Loucy (cell line): ENCODE results near the gene NFAT5.

Experiments used
- H2AFZ ChIP-seq: fragments of 200-600 bp; sonication (generic); 2 replicates; pipeline ENCODE4 v1.6.0; 2016; ENCODE audit warnings: antibody characterized with exemption, mild to moderate bottlenecking, low read length, moderate library complexity
- H3F3A ChIP-seq: fragments of 200-600 bp; 2 replicates; pipeline ENCODE4 v1.6.0; 2016; ENCODE audit warnings: antibody characterized with exemption, low read depth, mild to moderate bottlenecking
- H3K27me3 ChIP-seq: fragments of 200-600 bp; sonication (generic); 2 replicates; pipeline ENCODE4 v1.6.1; 2014; ENCODE audit warnings: low read length, mild to moderate bottlenecking; ENCODE audit not compliant: insufficient read depth, poor library complexity, severe bottlenecking
- H3K36me3 ChIP-seq: fragments of 200-600 bp; sonication (generic); 2 replicates; pipeline ENCODE4 v1.6.1; 2016; ENCODE audit warnings: low read length; ENCODE audit not compliant: insufficient read depth
- H3K4me1 ChIP-seq: fragments of 200-600 bp; sonication (generic); 2 replicates; pipeline ENCODE4 v1.5.1; 2014; ENCODE audit warnings: low read length, mild to moderate bottlenecking; ENCODE audit not compliant: insufficient read depth, poor library complexity, severe bottlenecking
- H3K4me2 ChIP-seq: fragments of 200-600 bp; sonication (generic); 2 replicates; pipeline ENCODE4 v1.6.0; 2014; ENCODE audit warnings: antibody characterized with exemption, low read length, low read depth, mild to moderate bottlenecking; ENCODE audit not compliant: poor library complexity, severe bottlenecking
- H3K4me3 ChIP-seq: fragments of 200-600 bp; sonication (generic); 2 replicates; pipeline ENCODE4 v1.5.1; 2014; ENCODE audit warnings: low read length, mild to moderate bottlenecking, mixed read lengths; ENCODE audit not compliant: poor library complexity, severe bottlenecking
- H3K79me2 ChIP-seq: fragments of 200-600 bp; sonication (generic); 2 replicates; pipeline ENCODE4 v1.6.1; 2014; ENCODE audit warnings: low read length; ENCODE audit not compliant: insufficient read depth
- H3K9ac ChIP-seq: fragments of 200-600 bp; sonication (generic); 2 replicates; pipeline ENCODE4 v1.6.0; 2014; ENCODE audit warnings: mild to moderate bottlenecking, low read depth, low read length, moderate library complexity; ENCODE audit not compliant: poor library complexity, severe bottlenecking
- H3K9me2 ChIP-seq: fragments of 200-600 bp; sonication (generic); replicated peaks from 2 replicates; pipeline ENCODE4 v1.6.1; 2016; ENCODE audit warnings: low read depth, low read length, mixed read lengths
- H3K9me3 ChIP-seq: fragments of 200-600 bp; sonication (generic); 2 replicates; pipeline ENCODE4 v1.6.1; 2014; ENCODE audit warnings: mild to moderate bottlenecking, antibody characterized with exemption, low read length, low read depth; ENCODE audit not compliant: insufficient read depth
- H4K20me1 ChIP-seq: fragments of 200-600 bp; sonication (generic); 2 replicates; pipeline ENCODE4 v1.6.0; 2014; ENCODE audit warnings: antibody characterized with exemption, low read length, mild to moderate bottlenecking; ENCODE audit not compliant: insufficient read depth, poor library complexity, severe bottlenecking
- EZH2phosphoT487 ChIP-seq: fragments of 200-600 bp; IDR thresholded peaks from 2 replicates; pipeline ENCODE4 v1.6.1; 2018; ENCODE audit warnings: antibody characterized with exemption, mild to moderate bottlenecking, moderate library complexity, borderline replicate concordance
- TF ChIP-seq, protein P1 (sequence below): fragments of 200-600 bp; sonication (generic); conservative IDR thresholded peaks from 2 replicates; pipeline ENCODE4 v1.5.1; 2014; ENCODE audit warnings: mild to moderate bottlenecking, antibody characterized with exemption, low read length

Gene NFAT5

DNA sequence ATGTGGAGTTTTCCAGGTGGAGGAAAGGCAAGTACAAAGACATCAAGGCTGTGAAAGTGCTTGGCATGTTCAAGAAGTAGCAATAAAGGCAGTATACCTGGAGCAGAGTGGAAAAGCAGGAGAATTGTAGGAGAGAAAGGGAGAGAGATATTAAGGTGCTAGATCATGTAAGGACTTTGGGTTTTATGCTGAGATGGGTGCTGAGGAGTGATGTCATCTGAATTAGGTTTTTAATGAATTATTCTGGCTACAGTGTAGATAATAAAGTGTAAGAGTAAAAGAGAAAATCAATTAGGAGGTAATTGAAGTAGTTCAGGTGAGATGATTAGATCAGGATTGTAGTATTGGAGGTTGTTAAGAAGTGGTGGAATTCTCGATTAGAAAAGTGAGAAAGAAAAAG is 34.0 kb downstream of the NFAT5 start:
- H3K4me1 ChIP-seq = no peaks in the 10 kb centered on the region
- no peaks in the 10 kb centered on the region for H3K9me3 ChIP-seq
- H3K79me2 ChIP-seq = peaks cover 89% of the 10 kb centered on the region
- no peak overlapping the region for H3K9ac ChIP-seq
- TF ChIP-seq EZH2phosphoT487 = no peak
- TF ChIP-seq, protein P1, sequence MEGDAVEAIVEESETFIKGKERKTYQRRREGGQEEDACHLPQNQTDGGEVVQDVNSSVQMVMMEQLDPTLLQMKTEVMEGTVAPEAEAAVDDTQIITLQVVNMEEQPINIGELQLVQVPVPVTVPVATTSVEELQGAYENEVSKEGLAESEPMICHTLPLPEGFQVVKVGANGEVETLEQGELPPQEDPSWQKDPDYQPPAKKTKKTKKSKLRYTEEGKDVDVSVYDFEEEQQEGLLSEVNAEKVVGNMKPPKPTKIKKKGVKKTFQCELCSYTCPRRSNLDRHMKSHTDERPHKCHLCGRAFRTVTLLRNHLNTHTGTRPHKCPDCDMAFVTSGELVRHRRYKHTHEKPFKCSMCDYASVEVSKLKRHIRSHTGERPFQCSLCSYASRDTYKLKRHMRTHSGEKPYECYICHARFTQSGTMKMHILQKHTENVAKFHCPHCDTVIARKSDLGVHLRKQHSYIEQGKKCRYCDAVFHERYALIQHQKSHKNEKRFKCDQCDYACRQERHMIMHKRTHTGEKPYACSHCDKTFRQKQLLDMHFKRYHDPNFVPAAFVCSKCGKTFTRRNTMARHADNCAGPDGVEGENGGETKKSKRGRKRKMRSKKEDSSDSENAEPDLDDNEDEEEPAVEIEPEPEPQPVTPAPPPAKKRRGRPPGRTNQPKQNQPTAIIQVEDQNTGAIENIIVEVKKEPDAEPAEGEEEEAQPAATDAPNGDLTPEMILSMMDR = no peak
- no peaks in the 10 kb centered on the region for H3K27me3 ChIP-seq
- H4K20me1 ChIP-seq = peaks cover 16% of the 10 kb centered on the region
- peaks cover 2% of the 10 kb centered on the region; the same call in 1 of the 2 replicates for H3K36me3 ChIP-seq
- no peak overlapping the region for H3K4me2 ChIP-seq
- no peaks in the 10 kb centered on the region for H3F3A ChIP-seq
- no peaks in the 10 kb centered on the region for H3K9me2 ChIP-seq
- H3K4me3 ChIP-seq = no peak overlapping the region
- no peak overlapping the region for H2AFZ ChIP-seq

DNA sequence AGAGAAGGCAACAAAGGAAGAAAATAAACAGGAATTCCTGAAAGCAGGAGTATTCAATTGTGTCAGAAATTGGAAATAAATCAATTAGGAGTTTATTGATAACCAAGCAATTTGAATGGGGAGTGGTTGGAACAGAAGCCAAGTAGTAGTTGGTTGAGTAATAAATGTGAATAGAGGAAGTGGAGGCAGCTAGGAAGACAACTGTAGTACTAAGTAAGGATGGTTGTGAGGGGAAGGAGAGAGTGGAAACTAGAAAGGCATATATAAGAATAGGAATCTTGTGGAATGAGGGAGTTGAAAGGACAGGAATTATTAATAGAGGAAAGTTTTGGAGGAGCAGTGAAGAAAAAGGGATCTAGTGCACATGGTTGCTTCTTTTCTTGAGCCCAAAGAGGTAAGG is 34.4 kb downstream of the NFAT5 start:
- TF ChIP-seq, protein P1 = no peak
- no peak for TF ChIP-seq EZH2phosphoT487
- no peaks in the 10 kb centered on the region for H3F3A ChIP-seq
- peaks cover 85% of the 10 kb centered on the region for H3K79me2 ChIP-seq
- no peaks in the 10 kb centered on the region for H3K36me3 ChIP-seq
- no peaks in the 10 kb centered on the region for H3K9me2 ChIP-seq
- H3K4me1 ChIP-seq = no peaks in the 10 kb centered on the region
- H3K9ac ChIP-seq = no peak overlapping the region
- no peak overlapping the region for H3K4me2 ChIP-seq
- H3K9me3 ChIP-seq = no peaks in the 10 kb centered on the region
- peaks cover 18% of the 10 kb centered on the region for H4K20me1 ChIP-seq
- no peak overlapping the region for H3K4me3 ChIP-seq
- H2AFZ ChIP-seq = no peak overlapping the region
- no peaks in the 10 kb centered on the region for H3K27me3 ChIP-seq

DNA sequence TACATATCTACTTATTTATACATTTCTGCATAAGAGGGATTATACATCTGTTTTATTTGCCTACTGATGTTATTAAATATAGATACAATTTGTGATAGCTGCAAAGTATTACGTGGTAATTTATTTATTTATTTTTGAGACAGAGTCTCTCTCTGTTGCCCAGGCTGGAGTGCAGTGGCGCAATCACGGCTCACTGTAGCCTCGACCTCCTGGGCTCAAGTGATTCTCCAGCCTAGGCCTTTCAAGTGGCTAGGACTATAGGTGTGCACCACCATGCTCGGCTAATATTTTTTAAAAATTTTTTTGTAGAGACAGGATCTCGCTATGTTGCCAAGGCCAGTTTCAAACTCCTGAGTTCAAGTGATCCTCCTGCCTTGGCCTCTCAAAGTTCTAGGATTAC is 35.5 kb downstream of the NFAT5 start:
- Histone ChIP-seq H3K27me3 (no peaks in the 10 kb centered on the region), H3K9ac (no peak overlapping the region), H3F3A (no peaks in the 10 kb centered on the region), H3K4me2 (no peak overlapping the region), H3K79me2 (peaks cover 84% of the 10 kb centered on the region), H3K4me3 (no peak overlapping the region), H2AFZ (no peak overlapping the region), H3K9me3 (no peaks in the 10 kb centered on the region), H3K36me3 (no peaks in the 10 kb centered on the region), H4K20me1 (peaks cover 18% of the 10 kb centered on the region), H3K9me2 (no peaks in the 10 kb centered on the region), H3K4me1 (no peaks in the 10 kb centered on the region)
- TF ChIP-seq, protein P1 = no peak
- TF ChIP-seq EZH2phosphoT487 = no peak
